Ascending aorta (tissue), 2 donors: ENCODE results near the gene BFSP2. TPM values are rescaled to one million over a fixed set of nuclear protein-coding genes. Genes with fewer than 3 reads are reported as not detected.
"Not testable (repeated sequence)": the region's sequence is repeated elsewhere in the genome, so short reads cannot be mapped to it uniquely, and the experiment has no call there.

Experiments
- DNase-seq, 2 donors: peaks; one replicate each; pipeline ENCODE4 v3.0.0-alpha.2; 2019; ENCODE audit warnings: low spot score in 2 of 2
- H3K27ac ChIP-seq, 2 donors: fragments of 200-600 bp; sonication (generic); one replicate each; pipeline ENCODE4 v1.5.1; 2016 to 2017; ENCODE audit warnings: mild to moderate bottlenecking in 1 of 2
- H3K27me3 ChIP-seq: fragments of 200-600 bp; sonication (generic); one replicate; pipeline ENCODE4 v1.5.1; 2017
- H3K36me3 ChIP-seq, 2 donors: fragments of 200-600 bp; sonication (generic); one replicate each; pipeline ENCODE4 v1.5.1; 2016
- H3K4me1 ChIP-seq, 2 donors: fragments of 200-600 bp; sonication (generic); one replicate each; pipeline ENCODE4 v1.5.1; 2016 to 2017; ENCODE audit warnings: mild to moderate bottlenecking in 1 of 2
- H3K4me3 ChIP-seq, 2 donors: fragments of 200-600 bp; sonication (generic); one replicate each; pipeline ENCODE4 v1.5.1; 2016 to 2017; ENCODE audit warnings: mild to moderate bottlenecking in 1 of 2
- H3K9me3 ChIP-seq, 2 donors: fragments of 200-600 bp; sonication (generic); one replicate each; pipeline ENCODE4 v1.5.1; 2016
- CTCF ChIP-seq, 3 experiments: fragments of 200-600 bp in 2 of 3; fragments of 450-650 bp in 1 of 3; sonication (generic) in 2 of 3; IDR thresholded peaks; one replicate each; pipeline ENCODE4 v1.5.1; 2016 to 2019; ENCODE audit warnings: antibody characterized with exemption in 3 of 3, mild to moderate bottlenecking in 1 of 3, moderate library complexity in 1 of 3
- intact Hi-C: fragments of 100-400 bp; cut with DNase I; formaldehyde crosslinking; loops from one replicate; pipeline ENCODE4 v1.15.1; 2023
- total RNA-seq: library from RNA; depleted of rRNA; stranded (reverse); fragments of >200 nt; gene quantifications from one replicate; pipeline ENCODE4 v1.1.0, GENCODE V29; 2016

The BFSP2 gene
- total RNA-seq, 1 donor from 2014 or later = not detected

DNA sequence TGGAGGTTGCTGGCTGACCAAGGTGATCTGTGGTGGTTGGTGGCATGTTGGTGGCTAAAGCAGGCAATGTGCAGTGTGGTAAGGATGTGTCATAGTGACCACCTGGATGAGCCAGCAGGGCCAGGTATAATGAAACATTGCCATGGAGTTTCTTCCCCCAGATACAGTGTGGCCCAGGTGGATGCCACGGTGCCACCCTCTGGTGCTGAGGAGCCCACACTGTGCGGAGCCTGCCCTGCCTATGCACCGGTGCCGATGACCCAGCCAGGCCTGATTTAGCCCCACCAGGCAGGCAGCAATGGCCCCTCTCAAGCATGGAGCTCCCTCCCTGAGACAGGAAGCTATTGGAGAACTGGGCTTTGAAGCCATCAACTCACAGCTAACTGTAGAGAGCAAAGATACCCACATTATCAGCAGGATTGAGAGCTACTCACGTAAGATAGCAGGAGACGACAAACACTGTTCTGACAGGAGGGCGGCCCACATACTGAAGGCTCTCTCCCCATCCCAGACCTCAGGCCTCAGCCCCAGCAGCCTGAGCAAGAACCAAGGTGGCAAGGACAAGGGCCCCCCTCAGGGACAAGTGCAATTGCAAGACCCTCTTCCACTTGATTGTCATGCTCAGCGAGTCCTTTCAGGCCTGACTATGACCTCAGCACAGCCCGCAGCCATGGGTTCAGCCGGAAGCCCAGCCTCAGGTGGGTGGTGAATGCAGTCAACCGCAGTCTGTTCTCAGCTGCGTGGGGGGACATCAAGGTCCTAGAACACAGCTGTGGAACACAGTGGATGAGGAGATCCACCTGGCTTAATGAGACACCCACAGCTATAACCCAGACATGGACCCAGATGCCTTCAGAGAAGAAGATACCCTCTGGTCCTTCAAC is 90.9 kb downstream of the BFSP2 start:
- Histone ChIP-seq H3K27ac (no peak overlapping the region), H3K4me1 (no peaks in the 10 kb centered on the region), H3K36me3 (no peaks in the 10 kb centered on the region), H3K27me3 (no peaks in the 10 kb centered on the region), H3K4me3 (no peak overlapping the region), H3K9me3 (no peaks in the 10 kb centered on the region)
- DNase-seq = no peak
- intact Hi-C loops = no loop called here
- no peak for TF ChIP-seq CTCF (IDR thresholded peaks at IDR 0.05)

- H3K36me3 ChIP-seq = no peaks in the 10 kb centered on the region
- no peak for TF ChIP-seq CTCF (IDR thresholded peaks at IDR 0.05)
- H3K4me3 ChIP-seq = no peak overlapping the region
- intact Hi-C loops = no loop called here
- no peaks in the 10 kb centered on the region for H3K4me1 ChIP-seq
- no peaks in the 10 kb centered on the region for H3K9me3 ChIP-seq
- no peak overlapping the region for H3K27ac ChIP-seq
- H3K27me3 ChIP-seq = no peaks in the 10 kb centered on the region
- no peak for DNase-seq
Measured at GRCh38 chr3:133491481-133492059, 91.7 kb downstream of the BFSP2 start.

- Histone ChIP-seq H3K27me3 (no peaks in the 10 kb centered on the region), H3K4me1 (no peaks in the 10 kb centered on the region), H3K36me3 (no peaks in the 10 kb centered on the region), H3K9me3 (no peaks in the 10 kb centered on the region), H3K27ac (no peak overlapping the region), H3K4me3 (no peak overlapping the region)
- no peak for TF ChIP-seq CTCF (IDR thresholded peaks at IDR 0.05)
- no peak for DNase-seq
- intact Hi-C loops = no loop called here
Measured at GRCh38 chr3:133492159-133492741, 92.4 kb downstream of the BFSP2 start.

DNA sequence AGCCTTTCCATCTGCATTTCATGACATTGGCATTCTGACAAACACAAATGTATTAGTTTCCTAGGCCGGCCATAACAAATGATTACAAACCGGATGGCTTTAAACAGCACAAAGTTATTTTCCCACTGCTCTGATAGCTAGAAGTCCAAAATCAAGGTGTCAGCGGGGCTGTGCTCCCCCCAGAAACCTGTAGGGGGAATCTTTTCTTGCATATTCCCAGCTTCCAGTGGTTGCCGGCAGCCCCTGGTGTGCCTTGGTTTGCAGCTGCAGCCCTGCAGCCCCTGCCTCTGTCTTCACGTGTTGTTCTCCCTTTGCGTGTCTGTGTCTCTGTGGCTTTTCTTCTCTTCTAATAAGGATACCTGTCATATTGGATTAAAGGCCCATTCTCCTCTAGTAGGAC is 94.6 kb downstream of the BFSP2 start:
- Histone ChIP-seq H3K27ac (no peak overlapping the region), H3K27me3 (no peaks in the 10 kb centered on the region), H3K36me3 (no peaks in the 10 kb centered on the region), H3K4me3 (no peak overlapping the region), H3K9me3 (no peaks in the 10 kb centered on the region), H3K4me1 (no peaks in the 10 kb centered on the region)
- intact Hi-C loops = no loop called here
- no peak for DNase-seq
- TF ChIP-seq CTCF (IDR thresholded peaks at IDR 0.05) = no peak

DNA sequence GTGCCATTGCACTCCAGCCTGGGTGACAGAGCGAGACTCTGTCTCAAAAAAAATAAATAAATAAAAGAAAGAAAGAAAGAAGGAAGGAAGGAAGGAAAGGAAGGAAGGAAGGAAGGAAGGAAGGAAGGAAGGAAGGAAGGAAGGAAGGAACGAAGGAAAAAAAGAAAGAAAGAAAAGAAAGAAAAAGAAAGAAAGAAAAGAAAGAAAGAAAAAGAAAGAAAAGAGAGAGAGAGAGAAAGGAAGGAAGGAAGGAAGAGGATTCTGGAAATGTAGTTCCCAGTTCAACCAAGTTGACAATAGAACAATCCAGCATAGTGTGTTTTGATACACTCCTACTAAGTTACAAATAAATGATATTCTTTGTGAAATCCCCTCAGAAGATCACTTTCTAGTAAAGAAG is 102.7 kb downstream of the BFSP2 start:
- H3K36me3 ChIP-seq, DNase-seq, H3K9me3 ChIP-seq, intact Hi-C loops, H3K27ac ChIP-seq, H3K27me3 ChIP-seq, H3K4me3 ChIP-seq, H3K4me1 ChIP-seq: not testable (repeated sequence)

- Histone ChIP-seq H3K4me3 (no peak overlapping the region), H3K4me1 (peaks cover 0 to 5% of the 10 kb centered on the region in 2 donors), H3K27me3 (no peaks in the 10 kb centered on the region), H3K36me3 (no peaks in the 10 kb centered on the region), H3K27ac (no peak overlapping the region), H3K9me3 (no peaks in the 10 kb centered on the region)
- TF ChIP-seq CTCF (IDR thresholded peaks at IDR 0.05) = no peak
- intact Hi-C loops = no loop called here
- DNase-seq = no peak
Measured at GRCh38 chr3:133503409-133503808, 103.6 kb downstream of the BFSP2 start.
